K562 (cell line): ENCODE measurements around the gene PYGM. TPM values are rescaled to one million over a fixed set of nuclear protein-coding genes. Genes with fewer than 3 reads are reported as not detected.

Source experiments
- ATAC-seq: fragments of 200-7000 bp; cut with Tn5 transposase; 3 replicates; pipeline ENCODE4 v1.9.1; 2020; ENCODE audit warnings: moderate library complexity
- BruUV-seq: library from RNA; stranded (reverse); fragments of 400-500 nt; replicated peaks from 2 replicates; lab custom pipeline; 2021; lab: Mats Ljungman, UMichigan
- CTCF ChIA-PET: fragments of 300-600 bp; formaldehyde crosslinking; extraction: SDS; loops from one replicate; lab custom pipeline; 2021; ENCODE audit warnings: low intra/inter-chr PET ratio; lab: Yijun Ruan, JAX
- POLR2A ChIA-PET: fragments of 300-600, 350-650 bp; sonication (Branson Sonifier 250); formaldehyde crosslinking; extraction: SDS; loops from one replicate; lab custom pipeline; 2021; ENCODE audit warnings: antibody characterized with exemption, inconsistent platforms; lab: Yijun Ruan, JAX
- DNase-seq, 4 experiments: peaks; one replicate each; pipeline versions ENCODE4 v3.0.0 to v3.0.0-alpha.2; 2011 to 2018; ENCODE audit warnings: low spot score in 3 of 4, mixed read lengths in 3 of 4; ENCODE audit errors: extremely low read depth in 1 of 4
- FAIRE-seq: peaks from 2 replicates; lab custom pipeline; 2011; peaks lifted over from hg19 to GRCh38; lab: Jason Lieb, UNC
- H2AFZ ChIP-seq: 2 replicates; pipeline ENCODE4 v1.6.0; 2011; ENCODE audit warnings: low read depth, low read length, control low read depth, inconsistent platforms
- H3K27ac ChIP-seq: fragments of 200-600 bp; 3 replicates; pipeline ENCODE4 v1.8.0; 2011; ENCODE audit warnings: low read depth, mild to moderate bottlenecking, control low read depth, inconsistent platforms, low read length, moderate library complexity, mixed read lengths; ENCODE audit errors: extremely low read depth
- H3K27me3 ChIP-seq, 2 experiments: fragments of 300-600 bp in 1 of 2; 2 replicates in 1 of 2; 3 replicates in 1 of 2; pipeline versions ENCODE4 v1.6.0 to v1.8.0; 2011; ENCODE audit warnings: inconsistent platforms in 2 of 2, low read length in 2 of 2, mild to moderate bottlenecking in 1 of 2, mixed read lengths in 1 of 2, moderate library complexity in 1 of 2; ENCODE audit not compliant: control insufficient read depth in 2 of 2, insufficient read depth in 2 of 2
- H3K36me3 ChIP-seq: fragments of 300-600 bp; 3 replicates; pipeline ENCODE4 v1.8.0; 2011; ENCODE audit warnings: mild to moderate bottlenecking, low read length, inconsistent platforms; ENCODE audit not compliant: control insufficient read depth, insufficient read depth
- H3K4me1 ChIP-seq, 2 experiments: fragments of 200-600 bp in 1 of 2; replicated peaks in 1 of 2; 2 replicates in 1 of 2; 3 replicates in 1 of 2; pipeline versions ENCODE4 v1.5.1 to v1.8.0; 2011; ENCODE audit warnings: inconsistent platforms in 2 of 2, low read length in 2 of 2, mild to moderate bottlenecking in 1 of 2, mixed read lengths in 1 of 2, moderate library complexity in 1 of 2; ENCODE audit not compliant: control insufficient read depth in 2 of 2, insufficient read depth in 2 of 2
- H3K4me2 ChIP-seq: 2 replicates; pipeline ENCODE4 v1.6.1; 2011; ENCODE audit warnings: low read length, control low read depth, inconsistent platforms, mixed read lengths; ENCODE audit not compliant: insufficient read depth
- H3K4me3 ChIP-seq: fragments of 200-600 bp; sonication (generic), shearing (Covaris generic); 2 replicates; pipeline ENCODE4 v1.5.1; 2016; ENCODE audit warnings: control low read depth, inconsistent platforms
- H3K79me2 ChIP-seq: fragments of 200-600 bp; 3 replicates; pipeline ENCODE4 v1.8.0; 2011; ENCODE audit warnings: low read length, inconsistent platforms; ENCODE audit not compliant: control insufficient read depth, insufficient read depth
- H3K9ac ChIP-seq, 2 experiments: 2 replicates each; pipeline versions ENCODE4 v1.6.0 to v1.6.1; 2011; ENCODE audit warnings: low read depth in 2 of 2, low read length in 2 of 2, control low read depth in 1 of 2, inconsistent platforms in 1 of 2, mild to moderate bottlenecking in 1 of 2, mixed read lengths in 1 of 2; ENCODE audit not compliant: insufficient read depth in 1 of 2
- H3K9me1 ChIP-seq: one replicate; pipeline ENCODE4 v1.6.0; 2011; ENCODE audit warnings: inconsistent platforms, mild to moderate bottlenecking, low read length, moderate library complexity; ENCODE audit not compliant: control insufficient read depth, insufficient read depth
- H3K9me3 ChIP-seq: replicated peaks from 2 replicates; pipeline ENCODE4 v1.5.1; 2011; ENCODE audit warnings: low read depth, low read length, inconsistent platforms; ENCODE audit not compliant: control insufficient read depth, insufficient read depth
- H4K20me1 ChIP-seq: replicated peaks from 2 replicates; pipeline ENCODE4 v1.6.1; 2011; ENCODE audit warnings: low read length, inconsistent platforms, mixed read lengths; ENCODE audit not compliant: control insufficient read depth, insufficient read depth
- HIVEP1 ChIP-seq: fragments of 250-450 bp; sonication (Bioruptor Pico); IDR thresholded peaks from 2 replicates; pipeline ENCODE4 v1.4.0; 2020; ENCODE audit warnings: mild to moderate bottlenecking
- RFX1 ChIP-seq: fragments of 450-650 bp; IDR thresholded peaks from 2 replicates; pipeline ENCODE4 v1.6.1; 2016; ENCODE audit warnings: mild to moderate bottlenecking, moderate library complexity
- STAT5B ChIP-seq: fragments of 250-450 bp; sonication (Bioruptor Pico); IDR thresholded peaks from 2 replicates; pipeline ENCODE4 v1.8.0; 2021; ENCODE audit warnings: mild to moderate bottlenecking, inconsistent platforms
- TCF7 ChIP-seq: sonication (generic); IDR thresholded peaks from 2 replicates; pipeline ENCODE4 v1.6.1; 2016; ENCODE audit warnings: antibody characterized with exemption, borderline replicate concordance
- WGBS: fragments of 100-300 bp; shearing (Covaris generic); methylation state at CpG from one replicate; pipeline ENCODE4 v1.1.6; 2016; ENCODE audit warnings: low coverage, mixed read lengths; ENCODE audit not compliant: insufficient coverage; ENCODE audit errors: missing lambda C conversion rate; 5-methylcytosine and 5-hydroxymethylcytosine counted together
- in situ Hi-C: fragments of 300-500 bp; cut with MboI; formaldehyde crosslinking; loops from 4 replicates; pipeline ENCODE4 v1.15.0; 2018; ENCODE audit warnings: inconsistent platforms, mixed read lengths
- intact Hi-C: fragments of 100-400 bp; cut with micrococcal nuclease; formaldehyde crosslinking; loops from 2 replicates; pipeline ENCODE4 v1.14.2; 2022
- polyA plus RNA-seq, 8 experiments: library from polyadenylated mRNA; depleted of rRNA in 4 of 8; stranded (reverse) in 5 of 8; unstranded in 3 of 8; fragments of >200 nt; fragmentation: Nextera tagmentation in 2 of 8; fragmentation: Illumina TruSeq in 1 of 8; extraction: Ambion mirVana in 2 of 8; extraction: Trizol in 1 of 8; gene quantifications; 2 replicates each; pipeline versions ENCODE4 v1.2.1 to v1.2.3, GENCODE V29; 2011 to 2014; ENCODE audit warnings: inconsistent platforms in 1 of 8, missing spikeins in 1 of 8
- total RNA-seq, 7 experiments: library from RNA; depleted of rRNA in 6 of 7; stranded (reverse); fragments of >200 nt in 6 of 7; fragmentation: Illumina TruSeq in 2 of 7; extraction: Trizol in 2 of 7; gene quantifications; 2 replicates each; pipeline versions ENCODE4 v1.2.1 to v1.2.3, GENCODE V29; 2011 to 2021; ENCODE audit warnings: low replicate concordance in 1 of 7
- TF ChIP-seq, protein P1 (sequence below), 2 experiments: fragments of 450-650 bp; formaldehyde crosslinking in 1 of 2; IDR thresholded peaks; 2 replicates each; pipeline versions ENCODE4 v1.4.0 to v1.6.1; 2014 to 2020; ENCODE audit warnings: mild to moderate bottlenecking in 2 of 2, borderline replicate concordance in 1 of 2, low read depth in 1 of 2

The PYGM gene
- total and polyA plus RNA-seq, 9 of the 15 experiments (the other 6 are each of a cell fraction or from before 2014, with no cell fraction given) = 0.07 to 1.5 (median 0.68) TPM

DNA sequence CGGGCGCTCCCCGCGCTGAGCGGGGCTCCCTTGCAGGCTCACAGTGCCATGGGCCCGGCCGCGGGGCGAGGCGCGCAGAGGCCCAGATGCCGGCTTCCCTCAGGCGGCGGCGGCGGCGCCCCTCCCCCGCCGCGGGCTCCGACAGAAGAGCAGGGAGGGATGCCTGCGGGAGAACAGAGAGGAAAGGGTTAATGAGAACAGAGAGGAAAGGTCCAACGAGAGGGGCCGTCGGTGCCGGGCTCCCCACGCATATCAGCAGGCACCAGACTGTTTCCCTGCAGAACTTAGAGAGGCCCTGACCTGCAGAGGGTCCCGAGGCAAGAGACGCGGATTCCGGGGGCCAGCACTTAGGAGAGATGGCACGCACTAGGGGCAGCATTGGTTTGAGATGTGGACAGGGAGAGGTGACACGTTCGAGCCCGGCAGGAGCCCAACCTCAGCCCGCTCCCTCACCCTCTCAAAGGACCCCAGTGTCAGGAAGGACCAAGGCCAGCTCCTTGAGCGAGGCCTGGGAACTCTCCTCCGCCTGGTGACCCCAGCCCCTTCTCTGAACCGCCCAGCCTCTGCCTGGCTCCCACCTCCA lies 45.9 kb downstream of the PYGM start:
- no peaks in the 10 kb centered on the region; the same call in 1 of the 2 replicates for H3K9me3 ChIP-seq
- no peak for FAIRE-seq

More for the DNA sequence above, 45.9 kb downstream of the PYGM start:
- H3K27ac ChIP-seq = no peak overlapping the region
- H3K27me3 ChIP-seq = peaks cover 33 to 54% of the 10 kb centered on the region in 2 experiments
- CTCF ChIA-PET = no interaction called here
- H4K20me1 ChIP-seq = peaks cover 19% of the 10 kb centered on the region
- H3K79me2 ChIP-seq = no peaks in the 10 kb centered on the region
- POLR2A ChIA-PET = interaction anchor here (0.9 to 1.1 kb wide), 3 partner anchors 8 to 15 kb away, joined by 3 read pairs; no protein-coding TSS in a partner anchor
- no peaks in the 10 kb centered on the region for H3K36me3 ChIP-seq
- DNase-seq (peak in 1 of 4 experiments; percentile 27), ATAC-seq (no peak)
- BruUV-seq = no TSS peak
- intact Hi-C loops (no loop called here), in situ Hi-C loops (no loop called here)
- H3K9me1 ChIP-seq = no peaks in the 10 kb centered on the region
- peaks cover 12 to 41% of the 10 kb centered on the region in 2 experiments for H3K4me1 ChIP-seq
- no peak overlapping the region for H3K4me3 ChIP-seq
- TF ChIP-seq RFX1 (no peak), HIVEP1 (CRISPR knock-in tag) (no peak), STAT5B (no peak), TCF7 (no peak)
- TF ChIP-seq, protein P1, sequence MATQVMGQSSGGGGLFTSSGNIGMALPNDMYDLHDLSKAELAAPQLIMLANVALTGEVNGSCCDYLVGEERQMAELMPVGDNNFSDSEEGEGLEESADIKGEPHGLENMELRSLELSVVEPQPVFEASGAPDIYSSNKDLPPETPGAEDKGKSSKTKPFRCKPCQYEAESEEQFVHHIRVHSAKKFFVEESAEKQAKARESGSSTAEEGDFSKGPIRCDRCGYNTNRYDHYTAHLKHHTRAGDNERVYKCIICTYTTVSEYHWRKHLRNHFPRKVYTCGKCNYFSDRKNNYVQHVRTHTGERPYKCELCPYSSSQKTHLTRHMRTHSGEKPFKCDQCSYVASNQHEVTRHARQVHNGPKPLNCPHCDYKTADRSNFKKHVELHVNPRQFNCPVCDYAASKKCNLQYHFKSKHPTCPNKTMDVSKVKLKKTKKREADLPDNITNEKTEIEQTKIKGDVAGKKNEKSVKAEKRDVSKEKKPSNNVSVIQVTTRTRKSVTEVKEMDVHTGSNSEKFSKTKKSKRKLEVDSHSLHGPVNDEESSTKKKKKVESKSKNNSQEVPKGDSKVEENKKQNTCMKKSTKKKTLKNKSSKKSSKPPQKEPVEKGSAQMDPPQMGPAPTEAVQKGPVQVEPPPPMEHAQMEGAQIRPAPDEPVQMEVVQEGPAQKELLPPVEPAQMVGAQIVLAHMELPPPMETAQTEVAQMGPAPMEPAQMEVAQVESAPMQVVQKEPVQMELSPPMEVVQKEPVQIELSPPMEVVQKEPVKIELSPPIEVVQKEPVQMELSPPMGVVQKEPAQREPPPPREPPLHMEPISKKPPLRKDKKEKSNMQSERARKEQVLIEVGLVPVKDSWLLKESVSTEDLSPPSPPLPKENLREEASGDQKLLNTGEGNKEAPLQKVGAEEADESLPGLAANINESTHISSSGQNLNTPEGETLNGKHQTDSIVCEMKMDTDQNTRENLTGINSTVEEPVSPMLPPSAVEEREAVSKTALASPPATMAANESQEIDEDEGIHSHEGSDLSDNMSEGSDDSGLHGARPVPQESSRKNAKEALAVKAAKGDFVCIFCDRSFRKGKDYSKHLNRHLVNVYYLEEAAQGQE (IDR thresholded peaks at IDR 0.05; ENCODE audit: borderline replicate concordance) = peak; percentile 27; the same call in 1 of the 2 replicates
- TF ChIP-seq, protein P1 (CRISPR knock-in tag; IDR thresholded peaks at IDR 0.05; ENCODE audit: low read depth) = no peak
- H3K4me2 ChIP-seq = no peak overlapping the region
- no peak overlapping the region for H2AFZ ChIP-seq
- 4% methylated on average over 31 of the region's 39 CpGs for WGBS
- no peak overlapping the region for H3K9ac ChIP-seq
